Measurements from ENCODE around the gene CANT1. TPM values are rescaled to one million over a fixed set of nuclear protein-coding genes. Genes with fewer than 3 reads are reported as not detected.
A peak's percentile ranks its signal among the peaks of the same experiment; 100 is the strongest.
"Not testable (repeated sequence)": the region's sequence is repeated elsewhere in the genome, so short reads cannot be mapped to it uniquely, and the experiment has no call there.

Gene CANT1
- total and polyA plus RNA-seq, 2 of the 13 experiments (the other 11 are each of a cell fraction or from before 2014, with no cell fraction given): 34.1 to 42.1 TPM

DNA sequence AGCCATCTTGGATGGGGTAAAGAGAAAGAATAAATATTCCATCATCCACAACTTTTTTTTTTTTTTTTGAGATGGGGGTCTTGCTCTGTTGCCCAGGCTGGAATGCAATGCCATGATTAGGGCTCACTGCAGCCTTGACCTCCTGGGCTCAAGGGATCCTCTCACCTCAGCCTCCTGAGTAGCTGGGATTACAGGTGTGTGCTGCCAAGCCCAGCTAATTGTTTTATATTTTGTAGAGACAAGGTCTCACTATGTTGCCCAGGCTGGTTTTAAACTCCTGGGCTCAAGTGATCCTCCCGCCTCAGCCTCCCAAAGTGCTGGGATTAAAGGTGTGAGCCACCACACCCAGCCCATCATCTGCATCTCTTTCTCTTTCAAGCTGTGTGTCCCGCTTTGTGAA is 12.4 kb upstream of the CANT1 start:
- H3K9ac ChIP-seq (ENCODE audit: insufficient read depth, low read depth, low read length); H3K27ac ChIP-seq (ENCODE audit: extremely low read length, insufficient read depth, low read length); H3K9me3 ChIP-seq (ENCODE audit: low read length); H3K36me3 ChIP-seq (replicated peaks in 1 of 2; ENCODE audit: control insufficient read depth in 1 of 2, insufficient read depth in 2 of 2, low read length in 2 of 2); DNase-seq (ENCODE audit: low spot score); BruUV-seq (replicated peaks); H2AFZ ChIP-seq (ENCODE audit: low read length); H3K79me2 ChIP-seq (ENCODE audit: insufficient read depth, low read length); intact Hi-C loops (cut with micrococcal nuclease; ENCODE audit: unreplicated experiment); in situ Hi-C loops (cut with HindIII; ENCODE audit: extremely low pct_ligation_motif_present, low pct_unique_long_range_greater_than_20kb); H4K20me1 ChIP-seq (ENCODE audit: insufficient read depth, low read length); FAIRE-seq; H3K27me3 ChIP-seq (ENCODE audit: control insufficient read depth in 1 of 2, insufficient read depth in 2 of 2, low read length in 2 of 2); ATAC-seq; H3K4me2 ChIP-seq (ENCODE audit: low read depth, low read length); H3K4me3 ChIP-seq (replicated peaks in 1 of 3; ENCODE audit: insufficient read depth in 1 of 3, low read depth in 2 of 3, low read length in 3 of 3): not testable (repeated sequence)
- H3K4me1 ChIP-seq (ENCODE audit: insufficient read depth, low read length): peaks cover 59% of the 10 kb centered on the region
- CTCF ChIA-PET (ENCODE audit: low intra/inter-chr PET ratio, low total read pairs): interaction anchor here (4.9 kb wide), 1 partner anchor 20 kb away, joined by 71 read pairs; no protein-coding TSS in a partner anchor
- WGBS (ENCODE audit: low lambda C conversion rate): 83% methylated on average over 2 of the region's 2 CpGs
- POLR2A ChIA-PET: interaction anchor here (1.0 to 1.2 kb wide), 2 partner anchors 12 to 41 kb away, joined by 3 to 4 read pairs; partner anchors contain the start of gene CANT1
- TF ChIP-seq ZNF121 (CRISPR knock-in tag; IDR thresholded peaks at IDR 0.05): peak; percentile 75

DNA sequence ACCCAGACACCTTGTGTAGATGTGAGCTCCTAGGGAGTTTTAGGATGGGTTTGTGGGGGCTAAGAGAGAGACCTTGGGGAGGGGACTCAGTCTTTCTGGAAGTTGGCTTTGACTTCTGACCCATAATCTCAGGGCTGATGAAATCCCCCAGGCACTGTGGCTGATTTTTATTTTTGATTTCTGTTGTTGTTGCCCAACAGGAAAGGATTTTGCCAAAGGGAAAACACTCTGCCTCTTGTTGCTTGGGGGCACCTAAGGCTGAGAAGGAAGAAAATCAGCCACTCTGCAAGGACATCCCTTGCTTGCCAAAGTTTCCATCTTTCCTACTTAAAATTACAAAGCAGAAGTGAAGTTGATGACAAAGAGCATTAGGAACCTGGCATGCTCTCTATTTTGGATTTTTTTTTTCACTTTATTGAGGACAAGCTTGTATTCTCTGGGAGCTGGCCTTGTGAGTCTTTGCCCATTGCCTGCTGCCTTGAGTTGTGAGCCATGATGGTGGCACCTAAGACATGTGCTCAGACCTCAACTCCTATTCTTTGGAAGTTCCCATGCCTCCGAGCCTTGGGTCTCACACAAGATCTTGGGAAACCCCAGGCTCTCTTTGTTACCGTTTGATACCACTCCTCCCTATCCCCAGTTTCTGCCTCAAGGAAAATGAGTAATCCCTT is 11.2 kb upstream of the CANT1 start:
- no peaks in the 10 kb centered on the region; a peak in 1 of 5 replicates for H3K36me3 ChIP-seq (replicated peaks in 1 of 2; ENCODE audit: control insufficient read depth in 1 of 2, insufficient read depth in 2 of 2, low read length in 2 of 2)
- no peaks in the 10 kb centered on the region for H4K20me1 ChIP-seq (ENCODE audit: insufficient read depth, low read length)
- ChIA-PET CTCF (ENCODE audit: low intra/inter-chr PET ratio, low total read pairs) (interaction anchor here (2.2 to 4.9 kb wide), 2 partner anchors 21 to 24 kb away, joined by 21 to 71 read pairs; no protein-coding TSS in a partner anchor), POLR2A (interaction anchor here (0.8 to 1.9 kb wide), 5 partner anchors 8 to 54 kb away, joined by 3 to 8 read pairs (median 4); partner anchors contain the start of genes CANT1 and ENGASE)
- H3K79me2 ChIP-seq (ENCODE audit: insufficient read depth, low read length): peaks cover 5% of the 10 kb centered on the region
- ATAC-seq: no peak
- H3K4me1 ChIP-seq (ENCODE audit: insufficient read depth, low read length): peaks cover 50% of the 10 kb centered on the region
- in situ Hi-C loops (cut with HindIII; ENCODE audit: extremely low pct_ligation_motif_present, low pct_unique_long_range_greater_than_20kb): no loop called here
- H3K9ac ChIP-seq (ENCODE audit: insufficient read depth, low read depth, low read length): no peak overlapping the region
- WGBS (ENCODE audit: low lambda C conversion rate): 73% methylated on average over 2 of the region's 2 CpGs
- intact Hi-C loops (cut with micrococcal nuclease; ENCODE audit: unreplicated experiment): no loop called here
- no peak overlapping the region for H3K27ac ChIP-seq (ENCODE audit: extremely low read length, insufficient read depth, low read length)
- no peak overlapping the region for H2AFZ ChIP-seq (ENCODE audit: low read length)
- TF ChIP-seq MEIS1 (CRISPR knock-in tag; IDR thresholded peaks at IDR 0.05; ENCODE audit: borderline replicate concordance) (no peak), RBFOX2 (IDR thresholded peaks at IDR 0.05; ENCODE audit: low read depth, low read length) (0 out of 2 replicates have a peak, but pooled peaks have one; percentile 15)
- DNase-seq (ENCODE audit: low spot score): no peak
- H3K9me3 ChIP-seq (ENCODE audit: low read length): peaks cover 5% of the 10 kb centered on the region; the same call in 1 of the 2 replicates
- H3K4me2 ChIP-seq (ENCODE audit: low read depth, low read length): peak overlapping the region; percentile 47; the same call in 1 of the 2 replicates
- no TSS peak for BruUV-seq (replicated peaks)
- FAIRE-seq: no peak
- H3K27me3 ChIP-seq (ENCODE audit: control insufficient read depth in 1 of 2, insufficient read depth in 2 of 2, low read length in 2 of 2): no peaks in the 10 kb centered on the region
- no peak overlapping the region for H3K4me3 ChIP-seq (replicated peaks in 1 of 3; ENCODE audit: insufficient read depth in 1 of 3, low read depth in 2 of 3, low read length in 3 of 3)
